ENCODE data around the gene PYGB.

PYGB gene

DNA sequence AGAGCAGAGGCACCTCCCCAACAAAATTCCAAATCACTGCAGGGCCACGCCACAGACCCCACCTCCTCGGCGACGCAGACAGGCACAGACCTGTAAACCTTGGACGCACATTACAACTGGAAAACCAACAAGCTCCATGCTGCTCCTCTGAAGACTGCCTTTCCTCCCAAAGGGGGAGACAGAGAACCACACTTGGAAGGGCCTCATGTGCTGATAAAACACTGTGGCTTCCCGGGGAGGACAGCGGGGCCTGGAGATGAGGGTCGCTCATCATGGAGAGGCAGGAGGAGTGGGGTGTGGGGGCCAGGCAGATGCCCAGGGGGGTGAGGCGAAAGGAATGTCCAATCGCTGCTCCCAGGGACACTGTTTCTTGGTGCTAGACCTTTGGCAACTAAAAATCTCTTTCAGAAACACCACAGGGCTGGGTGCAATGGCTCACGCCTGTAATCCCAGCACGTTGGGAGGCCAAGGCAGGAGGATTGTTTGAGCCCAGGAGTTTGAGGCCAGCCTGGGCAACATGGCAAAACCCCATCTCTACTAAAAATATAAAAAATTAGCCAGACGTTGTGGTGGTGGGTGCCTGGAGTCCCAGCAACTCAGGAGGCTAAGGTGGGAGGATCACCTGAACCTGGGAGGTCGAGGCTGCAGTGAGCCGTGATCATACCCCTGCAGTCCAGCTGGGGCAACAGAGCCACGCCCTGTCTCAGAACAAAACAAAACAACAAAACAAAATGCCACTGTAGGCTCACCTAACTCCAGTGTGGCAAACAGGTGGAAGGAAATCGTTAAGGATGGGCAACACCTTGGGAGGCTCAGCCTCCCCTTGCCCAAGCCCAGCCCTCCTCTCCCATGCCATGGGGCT, 88.9 kb downstream of the PYGB start:
- no peak for DNase-seq (ENCODE audit: low spot score)

DNA sequence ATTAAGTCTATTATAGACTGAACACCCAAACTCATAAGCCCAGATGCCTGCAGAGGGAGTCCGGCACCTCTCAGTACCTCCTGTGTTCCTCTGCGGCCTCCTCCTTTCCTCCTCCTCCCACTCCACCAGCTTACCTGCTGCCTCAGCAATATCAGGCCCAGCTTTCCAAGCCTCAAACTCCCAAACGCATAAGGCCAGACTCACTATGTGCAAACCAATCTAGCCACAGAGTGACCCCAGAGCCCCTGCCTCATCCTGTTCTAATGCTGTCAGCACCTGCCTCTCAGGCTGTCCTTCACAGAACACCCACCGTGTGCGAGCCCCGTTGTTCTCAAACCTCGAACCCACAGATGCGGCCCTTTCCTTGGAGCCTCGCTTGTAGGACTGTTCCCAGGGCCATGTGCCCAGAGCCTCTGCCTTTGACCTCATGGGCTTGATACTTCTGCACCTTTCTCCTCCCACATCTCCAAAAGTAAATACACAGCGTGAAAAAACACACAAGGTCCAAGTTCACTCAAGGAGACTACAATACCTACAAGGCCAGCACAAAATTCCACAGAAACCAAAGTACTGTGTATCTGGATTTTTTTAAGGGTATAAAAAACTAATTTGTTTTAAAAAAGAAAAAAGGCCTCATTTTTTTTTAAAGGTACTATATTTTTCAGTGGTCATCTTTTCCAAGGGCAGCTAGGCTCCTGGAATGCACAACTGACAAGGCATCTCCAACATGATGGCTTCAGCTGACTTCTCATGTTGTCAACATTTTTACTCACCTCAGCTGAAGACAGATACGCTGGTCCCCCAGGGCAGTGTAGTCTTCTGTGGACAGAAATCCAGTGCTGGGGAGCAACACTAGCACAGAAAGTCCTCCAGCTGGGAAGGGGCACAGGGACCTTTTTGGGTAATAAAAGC, 90.5 kb downstream of the PYGB start:
- no peak for DNase-seq (ENCODE audit: low spot score)

DNA sequence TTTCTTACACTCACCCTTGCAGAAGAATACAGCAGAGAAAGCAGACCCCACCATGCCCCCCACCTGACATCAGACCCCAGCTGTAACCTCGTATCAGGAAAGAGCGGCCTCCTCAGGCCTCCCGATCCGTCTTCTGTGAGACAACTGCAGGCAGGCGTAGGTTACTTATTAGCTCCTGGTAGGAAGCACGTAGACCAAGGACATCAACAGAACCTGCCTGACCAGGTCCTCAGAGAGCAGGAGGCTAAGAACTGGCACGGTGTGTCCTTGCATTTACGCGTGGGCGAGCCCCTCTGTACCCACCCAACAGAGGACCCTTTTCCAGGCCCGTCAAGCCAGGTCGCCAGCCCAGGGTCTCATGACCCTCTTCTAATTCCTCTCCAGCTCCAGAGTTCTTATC, 91.7 kb downstream of the PYGB start:
- no peak for DNase-seq (ENCODE audit: low spot score)

DNA sequence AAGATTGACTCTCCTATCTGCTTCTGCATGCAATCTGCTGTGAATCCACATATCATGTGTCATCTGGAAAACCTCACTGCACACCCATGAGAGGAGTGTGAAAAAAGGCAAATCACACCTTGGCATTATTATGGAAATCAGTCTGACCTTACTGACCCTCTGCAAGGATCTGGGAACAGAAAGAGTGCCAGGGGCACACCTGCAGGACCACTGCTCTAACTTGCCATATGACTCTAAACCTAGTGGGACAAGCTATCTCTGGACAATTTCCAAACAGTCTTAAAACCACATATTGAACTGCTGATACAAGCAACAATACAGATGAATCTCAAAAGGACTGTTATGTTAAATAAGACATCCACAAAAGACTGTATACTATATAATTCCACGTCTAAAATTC, 92.5 kb downstream of the PYGB start:
- no peak for DNase-seq (ENCODE audit: low spot score)

DNA sequence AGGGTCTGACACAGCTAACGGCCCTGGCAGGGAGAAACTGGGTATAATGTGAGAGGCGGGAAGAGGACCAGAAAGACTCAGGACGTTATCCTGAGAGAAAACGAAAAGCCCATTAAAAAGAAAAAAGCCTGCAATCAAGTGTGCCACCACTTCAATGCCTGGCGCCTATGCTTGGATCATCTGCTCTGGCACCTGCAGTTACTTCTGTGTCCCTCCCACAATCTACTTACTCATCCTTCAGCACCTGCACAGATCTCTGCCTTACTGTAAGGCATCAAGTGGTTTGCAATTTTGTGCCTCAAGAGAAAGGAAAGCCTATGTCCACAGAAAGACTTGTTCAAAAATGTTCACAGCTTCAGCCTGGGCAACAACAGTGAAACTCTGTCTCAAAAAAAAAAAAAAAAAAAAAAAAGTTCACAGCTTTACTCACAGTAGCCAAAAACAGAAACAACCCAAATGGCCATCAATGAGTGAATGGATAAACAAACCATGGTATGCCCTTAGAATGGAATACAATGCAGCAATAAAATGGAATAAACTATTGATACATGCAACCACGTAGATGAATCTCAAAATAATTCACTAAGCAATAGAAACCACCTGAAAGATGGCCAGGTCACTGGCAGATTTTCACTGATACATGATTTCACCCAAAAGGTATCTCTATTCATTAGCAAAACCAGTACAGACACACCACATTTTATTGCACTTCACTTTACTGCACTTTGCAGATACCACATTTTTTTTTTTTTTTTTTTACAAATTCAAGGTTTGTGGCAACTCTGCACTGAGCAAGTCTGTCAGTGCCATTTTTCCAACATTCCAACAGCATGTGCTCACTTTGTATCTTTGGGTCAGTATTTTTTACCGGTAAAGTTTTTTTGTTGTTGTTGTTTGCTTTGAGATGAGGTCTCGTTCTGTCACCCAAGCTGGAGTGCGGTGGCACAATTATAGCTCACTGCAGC, 94.1 kb downstream of the PYGB start:
- DNase-seq (ENCODE audit: low spot score), result no peak

DNA sequence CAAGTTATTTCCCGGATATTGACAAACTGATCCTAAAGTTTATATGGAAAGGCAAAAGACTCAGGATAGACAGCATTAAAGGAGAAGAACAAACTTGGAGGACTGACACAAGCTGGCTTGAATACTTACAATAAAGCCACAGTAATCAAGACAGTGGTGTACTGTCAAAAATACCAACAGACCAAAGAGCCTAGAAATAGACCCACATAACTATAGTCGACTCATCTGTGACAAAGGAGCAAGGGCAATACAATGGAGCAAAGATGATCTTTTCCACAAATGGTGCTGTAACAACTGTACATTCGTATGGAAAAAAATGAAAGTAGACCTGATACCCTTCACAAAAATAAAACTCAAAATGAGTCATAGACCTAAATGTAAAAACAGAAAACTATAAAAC, 96.7 kb downstream of the PYGB start:
- no peak for DNase-seq (ENCODE audit: low spot score)

DNA sequence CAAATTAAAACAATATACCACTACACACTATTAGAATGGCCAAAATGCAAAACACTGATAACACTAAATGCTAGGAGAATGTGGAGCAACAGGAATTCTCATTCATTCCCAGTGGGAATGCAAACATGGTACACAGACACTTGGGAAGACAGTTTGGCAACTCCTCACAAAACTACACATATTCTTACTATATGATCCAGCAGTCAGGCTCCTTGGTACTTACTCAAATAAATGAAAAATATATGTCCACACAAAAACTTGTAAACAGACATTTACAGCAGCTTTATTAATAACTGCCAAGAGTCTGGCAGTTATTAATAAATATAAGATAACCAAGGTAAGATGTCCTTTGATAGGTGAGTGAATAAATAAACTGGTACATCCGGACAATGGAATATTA, 97.8 kb downstream of the PYGB start:
- no peak for DNase-seq (ENCODE audit: low spot score)

DNA sequence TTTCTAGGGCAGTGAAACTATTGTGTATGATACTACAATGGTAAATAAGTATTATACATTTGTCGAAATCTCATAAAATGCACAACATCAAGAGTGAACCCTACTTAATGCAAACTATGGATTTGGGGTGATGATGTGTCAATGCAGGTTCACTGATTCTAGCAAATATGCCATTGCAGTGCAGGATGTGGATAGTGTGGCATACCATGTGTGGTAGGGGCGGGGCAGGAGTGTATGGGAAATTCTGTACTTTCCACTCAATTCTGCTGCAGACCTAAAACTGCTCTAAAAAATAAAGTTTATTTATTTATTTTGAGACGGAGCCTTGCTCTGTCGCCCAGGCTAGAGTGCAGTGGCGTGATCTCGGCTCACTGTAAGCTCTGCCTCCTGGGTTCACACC, 98.5 kb downstream of the PYGB start:
- DNase-seq (ENCODE audit: low spot score), result no peak
